Karpas-422 (cell line): Measurements from ENCODE around the gene CPLANE1. TPM values are rescaled to one million over a fixed set of nuclear protein-coding genes. Genes with fewer than 3 reads are reported as not detected.
"Not testable (repeated sequence)": the region's sequence is repeated elsewhere in the genome, so short reads cannot be mapped to it uniquely, and the experiment has no call there.

Source experiments
- DNase-seq: peaks from one replicate; pipeline ENCODE4 v3.0.0-alpha.2; 2015
- H2AFZ ChIP-seq: fragments of 200-600 bp; sonication (generic); 2 replicates; pipeline ENCODE4 v1.6.1; 2014; ENCODE audit warnings: antibody characterized with exemption, low read length, mixed read lengths
- H3K27ac ChIP-seq: fragments of 200-600 bp; sonication (generic); 2 replicates; pipeline ENCODE4 v1.5.1; 2014; ENCODE audit warnings: mild to moderate bottlenecking, low read length, moderate library complexity
- H3K27me3 ChIP-seq: fragments of 200-600 bp; sonication (generic); 2 replicates; pipeline ENCODE4 v1.6.1; 2014; ENCODE audit warnings: low read length, mixed read lengths
- H3K36me3 ChIP-seq: fragments of 200-600 bp; sonication (generic); 2 replicates; pipeline ENCODE4 v1.6.1; 2014; ENCODE audit warnings: low read length, mixed read lengths; ENCODE audit not compliant: insufficient read depth
- H3K4me1 ChIP-seq: fragments of 200-600 bp; sonication (generic); 2 replicates; pipeline ENCODE4 v1.6.1; 2014; ENCODE audit warnings: mild to moderate bottlenecking, low read length, mixed read lengths
- H3K4me2 ChIP-seq: fragments of 200-600 bp; sonication (generic); 2 replicates; pipeline ENCODE4 v1.6.1; 2014; ENCODE audit warnings: low read length, low read depth, mild to moderate bottlenecking; ENCODE audit not compliant: poor library complexity, severe bottlenecking
- H3K4me3 ChIP-seq: fragments of 200-600 bp; sonication (generic); 2 replicates; pipeline ENCODE4 v1.5.1; 2014; ENCODE audit warnings: mild to moderate bottlenecking, antibody characterized with exemption, low read length, mixed read lengths
- H3K79me2 ChIP-seq: fragments of 200-600 bp; sonication (generic); 2 replicates; pipeline ENCODE4 v1.6.1; 2014; ENCODE audit warnings: mild to moderate bottlenecking, low read length, mixed read lengths
- H3K9ac ChIP-seq: fragments of 200-600 bp; sonication (generic); 2 replicates; pipeline ENCODE4 v1.6.0; 2014; ENCODE audit warnings: low read length
- H3K9me2 ChIP-seq: fragments of 200-600 bp; sonication (generic), shearing (Covaris generic); replicated peaks from 2 replicates; pipeline ENCODE4 v1.6.0; 2014; ENCODE audit warnings: mild to moderate bottlenecking, low read length, moderate library complexity; ENCODE audit not compliant: insufficient read depth
- H3K9me3 ChIP-seq: fragments of 300-700, 200-600 bp; sonication (generic); 2 replicates; pipeline ENCODE4 v1.6.1; 2014; ENCODE audit warnings: low read length, mixed read lengths
- H4K20me1 ChIP-seq: fragments of 200-600 bp; sonication (generic); 2 replicates; pipeline ENCODE4 v1.6.1; 2014; ENCODE audit warnings: mild to moderate bottlenecking, antibody characterized with exemption, low read length, low read depth; ENCODE audit not compliant: insufficient read depth
- total RNA-seq: library from RNA; depleted of rRNA; stranded (reverse); fragments of >200 nt; shearing (Covaris generic); gene quantifications from 2 replicates; pipeline ENCODE4 v1.2.3, GENCODE V29; 2014; ENCODE audit warnings: low replicate concordance

Gene CPLANE1
- total RNA-seq, 1 experiment from 2014 or later: 0.04 TPM

DNA sequence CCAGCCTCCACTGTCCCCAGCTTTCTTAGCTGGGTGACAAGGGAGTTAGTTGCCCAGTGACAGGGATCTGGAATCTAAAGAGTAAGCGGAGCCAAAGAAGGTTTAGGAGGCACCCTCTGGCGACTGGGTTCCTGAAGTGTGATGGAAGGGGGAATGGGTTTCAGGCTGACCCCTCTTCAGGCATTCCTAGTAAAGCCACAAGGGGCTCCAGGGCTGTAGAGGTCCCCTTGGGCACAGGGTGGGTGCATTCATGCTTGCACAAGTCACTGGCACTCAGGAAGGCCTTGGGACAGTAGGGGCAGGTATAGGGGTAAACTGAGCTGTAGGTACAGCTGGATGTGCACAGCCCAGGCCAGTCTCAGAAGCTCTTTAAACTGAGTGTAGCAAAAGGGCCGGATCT, 74.2 kb downstream of the CPLANE1 start:
- Histone ChIP-seq H3K79me2 (no peaks in the 10 kb centered on the region), H3K9me2 (no peaks in the 10 kb centered on the region), H3K4me3 (no peak overlapping the region), H3K4me1 (no peaks in the 10 kb centered on the region), H3K36me3 (no peaks in the 10 kb centered on the region), H2AFZ (no peak overlapping the region), H4K20me1 (no peaks in the 10 kb centered on the region), H3K9ac (no peak overlapping the region), H3K27ac (no peak overlapping the region), H3K27me3 (no peaks in the 10 kb centered on the region), H3K9me3 (no peaks in the 10 kb centered on the region), H3K4me2 (no peak overlapping the region)
- no peak for DNase-seq

DNA sequence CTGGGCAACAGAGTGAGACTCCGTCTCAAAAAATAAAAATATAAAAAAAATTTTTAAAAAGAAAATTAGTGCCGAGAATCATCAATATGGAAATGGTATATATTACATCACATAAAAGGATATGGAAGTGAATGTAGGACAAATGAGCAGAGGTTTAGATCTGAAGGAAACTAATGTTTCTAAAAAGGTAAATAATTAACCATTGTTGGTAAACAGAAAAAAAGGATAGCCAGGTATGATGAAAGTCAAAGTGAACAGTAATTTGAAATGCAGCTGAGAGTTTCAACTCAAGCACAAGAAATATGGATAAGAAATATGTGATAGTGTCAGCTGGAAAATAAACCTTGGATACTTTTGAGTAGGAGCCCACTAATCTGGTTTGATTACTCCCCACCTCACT, 76.2 kb downstream of the CPLANE1 start:
- Histone ChIP-seq H3K36me3 (no peaks in the 10 kb centered on the region), H3K9ac (no peak overlapping the region), H3K79me2 (no peaks in the 10 kb centered on the region), H3K4me1 (no peaks in the 10 kb centered on the region), H3K9me2 (no peaks in the 10 kb centered on the region), H3K4me2 (no peak overlapping the region), H3K27ac (no peak overlapping the region), H4K20me1 (no peaks in the 10 kb centered on the region), H2AFZ (no peak overlapping the region), H3K27me3 (no peaks in the 10 kb centered on the region), H3K4me3 (no peak overlapping the region), H3K9me3 (no peaks in the 10 kb centered on the region)
- DNase-seq: no peak

DNA sequence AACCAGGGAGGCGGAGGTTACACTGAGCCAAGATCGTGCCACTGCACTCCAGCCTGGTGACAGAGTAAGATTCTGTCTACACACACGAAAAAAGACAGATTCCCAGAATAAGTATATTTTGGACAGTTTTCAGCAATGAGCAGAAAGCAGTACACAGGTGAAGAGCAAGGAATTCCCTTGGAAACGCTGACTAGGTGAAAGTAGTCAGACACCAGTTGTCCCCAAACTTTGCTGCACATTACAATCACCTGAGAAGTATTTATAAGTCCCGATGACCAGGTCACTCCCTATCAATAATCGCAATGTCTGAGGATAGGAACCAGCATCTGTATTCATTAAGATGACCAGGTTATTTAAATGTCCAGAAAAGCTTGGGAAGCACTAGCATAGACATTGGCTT, 78.3 kb downstream of the CPLANE1 start:
- H3K79me2 ChIP-seq: no peaks in the 10 kb centered on the region
- peak; percentile 20 for DNase-seq
- H3K9me3 ChIP-seq: no peaks in the 10 kb centered on the region
- no peaks in the 10 kb centered on the region for H3K4me1 ChIP-seq
- no peaks in the 10 kb centered on the region for H3K27me3 ChIP-seq
- H2AFZ ChIP-seq: no peak overlapping the region
- no peaks in the 10 kb centered on the region for H4K20me1 ChIP-seq
- H3K36me3 ChIP-seq: no peaks in the 10 kb centered on the region
- H3K9ac ChIP-seq: no peak overlapping the region
- no peaks in the 10 kb centered on the region for H3K9me2 ChIP-seq
- H3K4me3 ChIP-seq: no peak overlapping the region
- no peak overlapping the region for H3K27ac ChIP-seq
- no peak overlapping the region for H3K4me2 ChIP-seq

DNA sequence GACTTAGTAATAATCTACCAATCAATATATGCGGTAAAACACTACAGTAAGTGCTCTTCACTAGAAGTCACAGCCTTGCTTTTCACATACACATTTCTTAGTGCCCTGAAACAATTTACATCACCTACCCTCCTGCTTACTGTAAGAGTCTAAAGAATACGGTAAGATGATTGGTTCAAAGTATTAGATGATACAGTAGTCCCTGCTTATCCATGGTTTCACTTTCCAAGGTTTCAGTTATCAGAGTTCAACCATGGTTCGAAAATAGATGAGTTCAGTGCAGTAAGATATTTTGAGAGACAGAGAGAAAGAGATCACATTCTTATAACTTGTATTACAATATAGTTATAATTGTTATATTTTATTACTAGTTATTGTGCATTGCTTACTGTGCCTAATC, 83.0 kb downstream of the CPLANE1 start:
- H3K4me2 ChIP-seq: no peak overlapping the region
- no peaks in the 10 kb centered on the region for H3K79me2 ChIP-seq
- no peaks in the 10 kb centered on the region for H4K20me1 ChIP-seq
- no peak for DNase-seq
- no peaks in the 10 kb centered on the region for H3K9me2 ChIP-seq
- no peak overlapping the region for H3K4me3 ChIP-seq
- H3K27ac ChIP-seq: no peak overlapping the region
- H2AFZ ChIP-seq: no peak overlapping the region
- no peaks in the 10 kb centered on the region for H3K27me3 ChIP-seq
- H3K9ac ChIP-seq: no peak overlapping the region
- no peaks in the 10 kb centered on the region for H3K4me1 ChIP-seq
- H3K9me3 ChIP-seq: no peaks in the 10 kb centered on the region
- no peaks in the 10 kb centered on the region for H3K36me3 ChIP-seq

DNA sequence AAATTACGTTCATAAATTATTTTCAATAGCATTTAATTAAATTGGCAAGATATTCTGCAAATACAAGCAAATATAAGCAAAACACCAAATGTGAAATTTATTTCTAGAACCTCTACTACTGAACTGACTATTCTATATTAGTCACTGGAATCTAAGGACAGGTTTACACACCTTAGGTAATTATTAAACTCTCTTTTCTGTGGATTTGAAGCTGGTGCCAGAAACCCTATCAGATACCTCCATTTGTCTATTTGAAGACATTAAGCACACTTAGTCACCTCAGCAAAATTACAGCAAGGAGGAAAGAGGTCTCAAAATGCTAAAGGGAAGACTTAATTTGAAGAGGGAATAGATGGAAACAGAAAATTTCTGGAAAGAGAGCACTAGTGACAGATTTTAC, 83.4 kb downstream of the CPLANE1 start:
- DNase-seq: no peak
- H3K4me3 ChIP-seq: no peak overlapping the region
- no peak overlapping the region for H3K4me2 ChIP-seq
- no peaks in the 10 kb centered on the region for H4K20me1 ChIP-seq
- H3K9me3 ChIP-seq: no peaks in the 10 kb centered on the region
- H3K27ac ChIP-seq: no peak overlapping the region
- H3K9ac ChIP-seq: no peak overlapping the region
- no peaks in the 10 kb centered on the region for H3K36me3 ChIP-seq
- H3K79me2 ChIP-seq: no peaks in the 10 kb centered on the region
- H3K4me1 ChIP-seq: no peaks in the 10 kb centered on the region
- H2AFZ ChIP-seq: no peak overlapping the region
- no peaks in the 10 kb centered on the region for H3K27me3 ChIP-seq
- no peaks in the 10 kb centered on the region for H3K9me2 ChIP-seq

DNA sequence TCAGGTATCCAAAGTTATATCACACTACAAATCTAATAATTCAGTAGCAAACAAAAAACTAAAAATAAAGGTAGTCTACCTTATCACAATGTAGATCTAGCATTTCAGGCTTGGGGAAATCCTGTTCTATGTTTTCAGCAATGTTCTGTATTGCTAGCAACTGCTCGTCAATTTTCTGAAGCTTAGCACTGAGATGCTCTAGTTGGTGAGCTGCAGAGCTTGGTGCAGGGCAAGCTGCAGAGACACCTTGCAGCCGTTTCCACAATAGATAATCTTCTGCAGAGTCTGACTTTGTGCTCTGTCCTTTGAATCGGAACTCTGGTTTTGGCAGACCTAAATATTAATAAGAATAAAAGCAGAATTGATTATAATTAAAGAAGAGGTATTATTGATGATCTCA, 95.5 kb downstream of the CPLANE1 start:
- no peaks in the 10 kb centered on the region for H3K9me3 ChIP-seq
- H3K36me3 ChIP-seq: no peaks in the 10 kb centered on the region
- no peak overlapping the region for H2AFZ ChIP-seq
- no peak for DNase-seq
- H3K9me2 ChIP-seq: no peaks in the 10 kb centered on the region
- no peak overlapping the region for H3K4me3 ChIP-seq
- no peaks in the 10 kb centered on the region for H3K4me1 ChIP-seq
- H3K9ac ChIP-seq: no peak overlapping the region
- no peaks in the 10 kb centered on the region for H3K79me2 ChIP-seq
- no peak overlapping the region for H3K27ac ChIP-seq
- H3K4me2 ChIP-seq: no peak overlapping the region
- no peaks in the 10 kb centered on the region for H3K27me3 ChIP-seq
- no peaks in the 10 kb centered on the region for H4K20me1 ChIP-seq

DNA sequence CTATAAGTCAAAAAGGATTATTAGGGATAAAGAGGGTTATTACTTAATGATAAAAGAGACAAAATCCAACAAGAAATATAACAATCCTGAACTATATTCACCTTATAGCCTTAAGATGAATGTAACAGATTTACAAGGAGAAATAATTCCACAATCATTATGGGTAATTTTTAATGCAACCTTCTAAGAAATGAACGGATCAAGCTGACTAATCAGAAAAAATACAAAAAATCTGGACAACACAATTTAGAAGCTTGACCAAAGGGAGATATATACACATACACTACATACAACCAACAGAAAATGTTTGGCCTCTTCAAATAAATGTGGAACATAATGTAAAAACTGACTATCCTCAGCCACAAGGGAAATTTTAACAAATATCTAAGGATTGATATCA, 102.3 kb downstream of the CPLANE1 start:
- no peaks in the 10 kb centered on the region for H3K27me3 ChIP-seq
- no peaks in the 10 kb centered on the region for H4K20me1 ChIP-seq
- H3K4me1 ChIP-seq: no peaks in the 10 kb centered on the region
- no peaks in the 10 kb centered on the region for H3K79me2 ChIP-seq
- H3K9me3 ChIP-seq: no peaks in the 10 kb centered on the region
- H2AFZ ChIP-seq: no peak overlapping the region
- no peak overlapping the region for H3K4me3 ChIP-seq
- H3K9me2 ChIP-seq: no peaks in the 10 kb centered on the region
- no peak overlapping the region for H3K27ac ChIP-seq
- no peaks in the 10 kb centered on the region for H3K36me3 ChIP-seq
- no peak overlapping the region for H3K9ac ChIP-seq
- DNase-seq: no peak
- no peak overlapping the region for H3K4me2 ChIP-seq

DNA sequence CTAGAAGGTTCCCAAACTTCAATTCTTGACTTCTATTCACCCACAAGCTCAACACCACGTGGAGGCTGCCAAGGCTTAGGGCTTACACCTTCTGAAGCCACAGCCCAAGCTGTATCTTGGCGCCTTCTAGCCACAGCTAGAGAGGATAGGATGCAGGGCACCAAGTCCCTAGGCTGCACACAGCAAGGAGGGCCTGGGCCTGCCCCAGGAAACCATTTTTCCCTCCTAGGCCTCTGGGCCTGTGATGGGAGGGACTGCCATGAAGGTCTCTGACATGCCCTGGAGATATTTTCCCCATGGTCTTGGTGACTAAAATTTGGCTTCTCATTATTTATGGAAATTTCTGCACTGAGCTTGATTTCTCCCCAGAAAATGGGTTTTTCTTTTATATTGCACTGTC, 112.5 kb downstream of the CPLANE1 start:
- H4K20me1 ChIP-seq: no peaks in the 10 kb centered on the region
- H3K9me2 ChIP-seq: no peaks in the 10 kb centered on the region
- H3K4me1 ChIP-seq: no peaks in the 10 kb centered on the region
- H2AFZ ChIP-seq: no peak overlapping the region
- no peaks in the 10 kb centered on the region for H3K9me3 ChIP-seq
- no peak for DNase-seq
- H3K79me2 ChIP-seq: no peaks in the 10 kb centered on the region
- H3K36me3 ChIP-seq: no peaks in the 10 kb centered on the region
- H3K4me2 ChIP-seq: no peak overlapping the region
- H3K27ac ChIP-seq: no peak overlapping the region
- H3K4me3 ChIP-seq: no peak overlapping the region
- no peaks in the 10 kb centered on the region for H3K27me3 ChIP-seq
- H3K9ac ChIP-seq: no peak overlapping the region

DNA sequence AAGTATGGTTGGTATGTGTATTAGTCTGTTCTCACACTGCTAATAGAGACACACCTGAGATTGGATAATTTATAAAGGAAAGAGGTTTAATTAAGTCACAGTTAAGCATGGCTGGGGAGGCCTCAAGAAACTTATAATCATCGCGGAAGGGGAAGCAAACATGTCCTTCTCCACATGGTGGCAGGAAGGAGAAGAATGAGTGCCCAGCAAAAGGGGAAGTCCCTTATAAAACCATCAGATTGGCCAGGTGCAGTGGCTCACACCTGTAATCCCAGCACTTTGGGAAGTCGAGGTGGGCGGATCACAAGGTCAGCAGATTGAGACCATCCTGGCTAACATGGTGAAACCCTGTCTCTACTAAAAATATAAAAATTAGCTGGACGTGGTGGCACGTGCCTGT, 113.9 kb downstream of the CPLANE1 start:
- H3K27me3 ChIP-seq, H3K4me1 ChIP-seq, H2AFZ ChIP-seq, H3K9me3 ChIP-seq, H3K79me2 ChIP-seq, H4K20me1 ChIP-seq, H3K36me3 ChIP-seq, H3K9me2 ChIP-seq, DNase-seq, H3K9ac ChIP-seq, H3K4me2 ChIP-seq, H3K4me3 ChIP-seq, H3K27ac ChIP-seq: not testable (repeated sequence)
